SU-DHL-6 (cell line): ENCODE measurements around the gene GPS2.
A peak's percentile ranks its signal among the peaks of the same experiment; 100 is the strongest.

Source experiments
- H2AFZ ChIP-seq: fragments of 200-600 bp; sonication (generic); 2 replicates; pipeline ENCODE4 v1.6.1; 2014; ENCODE audit warnings: low read depth, mild to moderate bottlenecking, moderate library complexity, mixed read lengths, antibody characterized with exemption, low read length; ENCODE audit not compliant: severe bottlenecking
- H3F3A ChIP-seq: fragments of 200-600 bp; shearing (Covaris generic); 2 replicates; pipeline ENCODE4 v1.6.0; 2016; ENCODE audit warnings: antibody characterized with exemption, mild to moderate bottlenecking; ENCODE audit not compliant: insufficient read depth
- H3K27ac ChIP-seq: fragments of 200-600 bp; sonication (generic); 2 replicates; pipeline ENCODE4 v1.5.1; 2016; ENCODE audit warnings: low read depth, mild to moderate bottlenecking, low read length, moderate library complexity, mixed read lengths
- H3K27me3 ChIP-seq: fragments of 200-600 bp; sonication (generic), shearing (Covaris generic); 2 replicates; pipeline ENCODE4 v1.6.0; 2014; ENCODE audit warnings: mild to moderate bottlenecking, low read length
- H3K36me3 ChIP-seq: fragments of 200-600 bp; sonication (generic); 2 replicates; pipeline ENCODE4 v1.6.1; 2014; ENCODE audit warnings: mild to moderate bottlenecking, low read length, mixed read lengths
- H3K4me2 ChIP-seq: fragments of 300-600, 200-600 bp; shearing (Covaris generic), sonication (generic); 2 replicates; pipeline ENCODE4 v1.6.0; 2014; ENCODE audit warnings: low read length, low read depth, mild to moderate bottlenecking; ENCODE audit not compliant: poor library complexity, severe bottlenecking
- H3K4me3 ChIP-seq: fragments of 200-600 bp; sonication (generic); 2 replicates; pipeline ENCODE4 v1.5.1; 2014; ENCODE audit warnings: antibody characterized with exemption, low read length, mild to moderate bottlenecking, mixed read lengths; ENCODE audit not compliant: insufficient read depth, poor library complexity, severe bottlenecking
- H3K79me2 ChIP-seq: fragments of 200-600 bp; sonication (generic); 2 replicates; pipeline ENCODE4 v1.6.1; 2014; ENCODE audit warnings: mild to moderate bottlenecking, low read length, moderate library complexity; ENCODE audit not compliant: insufficient read depth
- H3K9ac ChIP-seq: fragments of 200-600 bp; sonication (generic); 2 replicates; pipeline ENCODE4 v1.7.0; 2014; ENCODE audit warnings: mild to moderate bottlenecking, low read length
- H3K9me2 ChIP-seq: fragments of 200-600 bp; sonication (generic); replicated peaks from 2 replicates; pipeline ENCODE4 v1.6.1; 2014; ENCODE audit warnings: low read length; ENCODE audit not compliant: insufficient read depth
- H3K9me3 ChIP-seq: fragments of 200-600 bp; sonication (generic); 2 replicates; pipeline ENCODE4 v1.6.1; 2014; ENCODE audit warnings: low read length, mixed read lengths; ENCODE audit not compliant: insufficient read depth
- H4K20me1 ChIP-seq: fragments of 200-600 bp; sonication (generic); 2 replicates; pipeline ENCODE4 v1.6.1; 2014; ENCODE audit warnings: low read depth, mild to moderate bottlenecking, antibody characterized with exemption, low read length, moderate library complexity, mixed read lengths
- EZH2phosphoT487 ChIP-seq: fragments of 200-600 bp; sonication (generic), shearing (Covaris generic); conservative IDR thresholded peaks from 2 replicates; pipeline ENCODE4 v1.6.1; 2018; ENCODE audit warnings: mild to moderate bottlenecking, antibody characterized with exemption, low read length, moderate library complexity, mixed read lengths
- TF ChIP-seq, protein P1 (sequence below): fragments of 200-600 bp; sonication (generic); IDR thresholded peaks from one replicate; pipeline ENCODE4 v1.5.1; 2017; ENCODE audit warnings: antibody characterized with exemption, mild to moderate bottlenecking, low read length, moderate library complexity; ENCODE audit not compliant: insufficient read depth, poor library complexity, severe bottlenecking

The GPS2 gene

GRCh38 chr17:7317161-7317803, 2.1 kb upstream of the GPS2 start:
- Histone ChIP-seq H4K20me1 (no peaks in the 10 kb centered on the region), H3K9me3 (no peaks in the 10 kb centered on the region), H3K9ac (no peak overlapping the region)

DNA sequence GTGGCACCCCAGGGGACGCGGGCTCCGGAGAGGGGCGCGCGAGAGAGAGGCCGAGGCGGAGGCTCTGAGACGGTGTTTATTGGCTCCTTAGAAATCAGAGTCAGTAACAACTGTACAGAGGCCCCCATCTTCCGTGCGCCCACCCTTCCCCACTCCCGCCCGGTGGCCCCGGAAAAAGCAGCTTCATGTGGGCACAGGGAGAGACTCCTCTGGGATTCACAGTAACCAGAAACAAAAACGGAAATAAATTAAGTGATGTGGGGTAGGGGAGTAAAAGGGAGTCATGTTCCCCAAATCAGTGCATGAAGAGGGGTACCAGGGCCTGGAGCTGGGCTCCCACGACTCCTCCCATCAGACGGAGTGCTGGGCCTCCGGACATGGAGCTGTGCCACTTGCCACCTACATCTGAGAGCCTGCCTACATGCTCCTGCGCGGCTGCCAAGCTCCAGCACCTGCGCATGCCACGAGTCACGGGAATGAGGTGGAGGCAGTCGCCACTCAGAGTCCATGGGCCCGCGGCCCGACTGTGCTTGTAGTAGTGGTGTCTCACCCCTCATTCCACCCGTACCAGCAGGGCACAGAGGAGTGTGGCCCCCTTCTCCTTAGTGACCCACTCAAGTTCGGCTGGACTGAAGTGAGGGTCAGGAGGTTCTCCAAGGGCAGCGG, 543 bp upstream of the GPS2 start:
- TF ChIP-seq, protein P1, sequence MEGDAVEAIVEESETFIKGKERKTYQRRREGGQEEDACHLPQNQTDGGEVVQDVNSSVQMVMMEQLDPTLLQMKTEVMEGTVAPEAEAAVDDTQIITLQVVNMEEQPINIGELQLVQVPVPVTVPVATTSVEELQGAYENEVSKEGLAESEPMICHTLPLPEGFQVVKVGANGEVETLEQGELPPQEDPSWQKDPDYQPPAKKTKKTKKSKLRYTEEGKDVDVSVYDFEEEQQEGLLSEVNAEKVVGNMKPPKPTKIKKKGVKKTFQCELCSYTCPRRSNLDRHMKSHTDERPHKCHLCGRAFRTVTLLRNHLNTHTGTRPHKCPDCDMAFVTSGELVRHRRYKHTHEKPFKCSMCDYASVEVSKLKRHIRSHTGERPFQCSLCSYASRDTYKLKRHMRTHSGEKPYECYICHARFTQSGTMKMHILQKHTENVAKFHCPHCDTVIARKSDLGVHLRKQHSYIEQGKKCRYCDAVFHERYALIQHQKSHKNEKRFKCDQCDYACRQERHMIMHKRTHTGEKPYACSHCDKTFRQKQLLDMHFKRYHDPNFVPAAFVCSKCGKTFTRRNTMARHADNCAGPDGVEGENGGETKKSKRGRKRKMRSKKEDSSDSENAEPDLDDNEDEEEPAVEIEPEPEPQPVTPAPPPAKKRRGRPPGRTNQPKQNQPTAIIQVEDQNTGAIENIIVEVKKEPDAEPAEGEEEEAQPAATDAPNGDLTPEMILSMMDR = no peak
- no peak for TF ChIP-seq EZH2phosphoT487
- peaks cover 3% of the 10 kb centered on the region for H3K36me3 ChIP-seq
- H3K79me2 ChIP-seq = peaks cover 11% of the 10 kb centered on the region
- peak overlapping the region; percentile 89 for H3K4me3 ChIP-seq
- peak overlapping the region; percentile 83 for H3K9ac ChIP-seq
- H4K20me1 ChIP-seq = peaks cover 3% of the 10 kb centered on the region; the same call in 1 of the 2 replicates
- H3F3A ChIP-seq = peaks cover 33% of the 10 kb centered on the region
- H3K27me3 ChIP-seq = no peaks in the 10 kb centered on the region
- H3K27ac ChIP-seq = peak overlapping the region; percentile 75
- peak overlapping the region; percentile 81 for H3K4me2 ChIP-seq
- H3K9me2 ChIP-seq = no peaks in the 10 kb centered on the region
- H3K9me3 ChIP-seq = no peaks in the 10 kb centered on the region
- H2AFZ ChIP-seq = peak overlapping the region; percentile 59

More at GRCh38 chr17:7317161-7317803, 2.1 kb upstream of the GPS2 start:
- no peak overlapping the region for H3K4me3 ChIP-seq
- no peak overlapping the region for H3K27ac ChIP-seq
- no peak overlapping the region for H2AFZ ChIP-seq
- H3F3A ChIP-seq = peaks cover 22% of the 10 kb centered on the region
- H3K4me2 ChIP-seq = no peak overlapping the region
- H3K9me2 ChIP-seq = no peaks in the 10 kb centered on the region
- H3K79me2 ChIP-seq = peaks cover 6% of the 10 kb centered on the region
- H3K36me3 ChIP-seq = no peaks in the 10 kb centered on the region
- no peak for TF ChIP-seq EZH2phosphoT487
- TF ChIP-seq, protein P1 = no peak
- no peaks in the 10 kb centered on the region for H3K27me3 ChIP-seq

- peak overlapping the region; percentile 83 for H3K9ac ChIP-seq
- peak overlapping the region; percentile 75 for H3K27ac ChIP-seq
- H4K20me1 ChIP-seq = peaks cover 18% of the 10 kb centered on the region
- peak overlapping the region; percentile 81 for H3K4me2 ChIP-seq
- peaks cover 27% of the 10 kb centered on the region for H3K79me2 ChIP-seq
- H3K9me3 ChIP-seq = no peaks in the 10 kb centered on the region
- H3K36me3 ChIP-seq = peaks cover 19% of the 10 kb centered on the region
- no peaks in the 10 kb centered on the region for H3K27me3 ChIP-seq
- no peak overlapping the region for H2AFZ ChIP-seq
- H3K9me2 ChIP-seq = no peaks in the 10 kb centered on the region
- peaks cover 49% of the 10 kb centered on the region for H3F3A ChIP-seq
- H3K4me3 ChIP-seq = peak overlapping the region; percentile 89
- no peak for TF ChIP-seq EZH2phosphoT487
- TF ChIP-seq, protein P1 = no peak
Observed at GRCh38 chr17:7313890-7314718, 1.1 kb downstream of the GPS2 start.
